Bronchial epithelial cell (primary cell): Measurements from ENCODE around the gene PID1. TPM values are rescaled to one million over a fixed set of nuclear protein-coding genes. Genes with fewer than 3 reads are reported as not detected.

Source experiments
- DNase-seq: peaks from one replicate; pipeline ENCODE4 v3.0.0-alpha.2; 2010; ENCODE audit warnings: low read depth
- FAIRE-seq: peaks from 2 replicates; lab custom pipeline; 2011; peaks lifted over from hg19 to GRCh38; lab: Jason Lieb, UNC
- H3K27me3 ChIP-seq: 2 replicates; pipeline ENCODE4 v1.5.1; 2011; ENCODE audit warnings: low read length; ENCODE audit not compliant: control insufficient read depth, insufficient read depth
- H3K36me3 ChIP-seq: 2 replicates; pipeline ENCODE4 v1.5.1; 2011; ENCODE audit warnings: low read length; ENCODE audit not compliant: control insufficient read depth, insufficient read depth
- H3K4me3 ChIP-seq: 2 replicates; pipeline ENCODE4 v1.5.1; 2011; ENCODE audit warnings: mild to moderate bottlenecking, low read depth, low read length, control low read depth
- total RNA-seq: library from RNA; depleted of rRNA; stranded (reverse); fragments of >200 nt; gene quantifications from 2 replicates; pipeline ENCODE4 v1.2.1, GENCODE V29; 2014
- TF ChIP-seq, protein P1 (sequence below): IDR thresholded peaks from 2 replicates; pipeline ENCODE4 v1.5.1; 2011; ENCODE audit warnings: mild to moderate bottlenecking, moderate library complexity, low read length, control low read depth, inconsistent platforms; ENCODE audit not compliant: insufficient read depth, severe bottlenecking

The PID1 gene
- total RNA-seq, 1 donor from 2014 or later: 9.5 TPM

GRCh38 chr2:229269941-229270340 lies 1.1 kb downstream of the PID1 start:
- H3K36me3 ChIP-seq: no peaks in the 10 kb centered on the region
- FAIRE-seq (no peak), DNase-seq (no peak)
- TF ChIP-seq, protein P1, sequence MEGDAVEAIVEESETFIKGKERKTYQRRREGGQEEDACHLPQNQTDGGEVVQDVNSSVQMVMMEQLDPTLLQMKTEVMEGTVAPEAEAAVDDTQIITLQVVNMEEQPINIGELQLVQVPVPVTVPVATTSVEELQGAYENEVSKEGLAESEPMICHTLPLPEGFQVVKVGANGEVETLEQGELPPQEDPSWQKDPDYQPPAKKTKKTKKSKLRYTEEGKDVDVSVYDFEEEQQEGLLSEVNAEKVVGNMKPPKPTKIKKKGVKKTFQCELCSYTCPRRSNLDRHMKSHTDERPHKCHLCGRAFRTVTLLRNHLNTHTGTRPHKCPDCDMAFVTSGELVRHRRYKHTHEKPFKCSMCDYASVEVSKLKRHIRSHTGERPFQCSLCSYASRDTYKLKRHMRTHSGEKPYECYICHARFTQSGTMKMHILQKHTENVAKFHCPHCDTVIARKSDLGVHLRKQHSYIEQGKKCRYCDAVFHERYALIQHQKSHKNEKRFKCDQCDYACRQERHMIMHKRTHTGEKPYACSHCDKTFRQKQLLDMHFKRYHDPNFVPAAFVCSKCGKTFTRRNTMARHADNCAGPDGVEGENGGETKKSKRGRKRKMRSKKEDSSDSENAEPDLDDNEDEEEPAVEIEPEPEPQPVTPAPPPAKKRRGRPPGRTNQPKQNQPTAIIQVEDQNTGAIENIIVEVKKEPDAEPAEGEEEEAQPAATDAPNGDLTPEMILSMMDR: no peak
- H3K4me3 ChIP-seq: no peak overlapping the region
- H3K27me3 ChIP-seq: no peaks in the 10 kb centered on the region

- TF ChIP-seq, protein P1: no peak
- Histone ChIP-seq H3K27me3 (no peaks in the 10 kb centered on the region), H3K36me3 (no peaks in the 10 kb centered on the region), H3K4me3 (no peak overlapping the region)
- FAIRE-seq: no peak
- DNase-seq: no peak
These were observed 1.9 kb downstream of the PID1 start for GRCh38 chr2:229269146-229269545.

DNA sequence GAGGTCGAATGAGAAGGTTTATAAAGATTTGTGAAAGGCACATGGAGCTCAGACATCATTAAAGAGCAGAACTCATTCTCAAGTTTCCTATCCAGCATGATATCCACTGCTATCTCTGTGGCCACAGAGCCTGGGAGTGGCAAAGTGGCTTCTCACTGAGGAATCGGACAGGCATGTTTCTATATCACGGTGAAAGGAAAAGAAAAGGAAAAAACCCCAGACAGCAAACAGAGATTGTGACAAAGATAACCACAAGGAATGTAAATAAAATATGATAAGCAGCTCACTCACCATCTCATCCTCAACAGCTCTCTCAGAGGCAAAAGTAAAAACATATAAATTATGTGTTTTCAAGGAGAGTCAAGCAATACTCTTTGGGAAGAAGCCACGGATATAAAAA lies 2.5 kb downstream of the PID1 start:
- H3K4me3 ChIP-seq: no peak overlapping the region
- FAIRE-seq (no peak), DNase-seq (peak; percentile 38)
- H3K36me3 ChIP-seq: no peaks in the 10 kb centered on the region
- no peaks in the 10 kb centered on the region for H3K27me3 ChIP-seq
- TF ChIP-seq, protein P1: no peak

DNA sequence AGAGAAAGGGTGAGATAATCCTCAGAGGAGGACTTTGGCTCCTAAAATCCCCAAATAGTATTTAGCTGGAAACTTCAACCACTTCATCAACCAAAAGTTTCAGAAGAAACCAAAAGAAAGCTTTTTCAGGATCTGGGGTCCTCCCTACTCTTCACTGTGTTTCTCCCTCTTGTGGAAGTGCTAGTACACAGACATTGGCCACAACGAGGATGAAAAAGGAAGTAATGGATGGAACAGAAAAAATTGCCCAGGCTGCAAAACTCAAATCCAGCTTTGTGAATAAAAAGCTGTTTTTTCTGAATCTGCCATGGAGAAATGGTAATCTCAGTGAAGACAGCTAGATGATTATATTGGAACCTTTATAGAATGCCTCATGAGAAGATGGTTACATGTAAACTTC lies 4.0 kb downstream of the PID1 start:
- Histone ChIP-seq H3K36me3 (no peaks in the 10 kb centered on the region), H3K27me3 (no peaks in the 10 kb centered on the region), H3K4me3 (no peak overlapping the region)
- TF ChIP-seq, protein P1: no peak
- FAIRE-seq (no peak), DNase-seq (no peak)

DNA sequence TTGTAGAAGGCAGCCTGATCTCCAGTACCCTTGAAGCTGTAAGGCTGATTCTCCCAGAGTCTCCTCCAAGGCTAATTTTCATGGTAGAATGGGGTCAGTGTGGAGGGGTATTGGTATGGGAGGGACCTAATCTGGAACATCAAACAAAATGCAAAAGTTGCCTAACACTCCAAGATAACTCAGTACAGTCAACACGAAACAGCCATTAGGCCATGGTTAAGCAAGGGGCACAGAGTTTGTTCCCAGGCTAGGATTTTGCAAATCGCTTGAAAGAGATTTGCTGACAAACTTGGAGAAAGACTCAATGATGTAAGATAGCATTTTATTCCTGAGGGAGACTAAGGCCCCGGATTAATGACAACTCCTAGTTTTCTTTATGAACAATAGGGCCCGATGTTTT lies 5.4 kb downstream of the PID1 start:
- Histone ChIP-seq H3K4me3 (no peak overlapping the region), H3K27me3 (no peaks in the 10 kb centered on the region), H3K36me3 (no peaks in the 10 kb centered on the region)
- DNase-seq (no peak), FAIRE-seq (no peak)
- TF ChIP-seq, protein P1: no peak

GRCh38 chr2:229261599-229261998 lies 9.5 kb downstream of the PID1 start:
- no peaks in the 10 kb centered on the region for H3K27me3 ChIP-seq
- FAIRE-seq (no peak), DNase-seq (no peak)
- TF ChIP-seq, protein P1: no peak
- no peaks in the 10 kb centered on the region for H3K36me3 ChIP-seq
- H3K4me3 ChIP-seq: no peak overlapping the region
